HG02588 (cell line): ENCODE data around the gene KCNQ1.

Experiments used
- ATAC-seq: cut with Tn5 transposase; IDR thresholded peaks from one replicate; pipeline ENCODE4 v1.9.1; 2021; ENCODE audit warnings: mild to moderate bottlenecking, moderate library complexity; ENCODE audit not compliant: unreplicated experiment

Gene KCNQ1

GRCh38 chr11:2507945-2508749, 63.3 kb downstream of the KCNQ1 start:
- no peak for ATAC-seq

- no peak for ATAC-seq
Observed at GRCh38 chr11:2508793-2509192, 64.0 kb downstream of the KCNQ1 start.

DNA sequence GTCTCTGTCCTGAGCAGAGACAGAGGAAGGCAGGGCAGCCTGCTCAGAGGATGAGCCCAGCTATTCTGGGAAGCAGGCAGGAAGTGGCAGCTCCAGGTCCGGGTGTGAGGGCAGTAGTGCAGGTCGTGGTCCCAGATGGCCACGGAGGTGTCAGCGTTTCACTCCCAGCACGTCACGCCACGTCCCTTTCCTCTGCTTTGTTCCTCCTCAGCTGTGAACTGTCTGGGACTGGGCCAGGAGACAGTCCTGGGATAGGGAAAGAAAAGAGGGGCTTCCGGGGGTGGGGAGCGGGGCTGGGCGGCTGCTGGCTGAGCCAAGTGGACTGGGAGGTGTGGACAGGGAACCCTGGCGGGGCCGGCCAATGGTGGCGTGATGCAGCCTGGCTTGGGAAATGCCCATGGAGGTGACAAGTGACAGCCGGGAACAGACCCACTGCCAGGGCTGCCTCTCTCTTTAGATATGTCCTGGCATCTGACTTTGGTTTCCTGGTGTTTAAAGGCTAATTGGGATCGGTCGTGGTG, 64.7 kb downstream of the KCNQ1 start:
- ATAC-seq, result no peak

- no peak for ATAC-seq
Observed at GRCh38 chr11:2510626-2511402, 66.0 kb downstream of the KCNQ1 start.

GRCh38 chr11:2511421-2512369, 66.9 kb downstream of the KCNQ1 start:
- no peak for ATAC-seq

GRCh38 chr11:2512431-2513407, 67.9 kb downstream of the KCNQ1 start:
- ATAC-seq, result no peak

DNA sequence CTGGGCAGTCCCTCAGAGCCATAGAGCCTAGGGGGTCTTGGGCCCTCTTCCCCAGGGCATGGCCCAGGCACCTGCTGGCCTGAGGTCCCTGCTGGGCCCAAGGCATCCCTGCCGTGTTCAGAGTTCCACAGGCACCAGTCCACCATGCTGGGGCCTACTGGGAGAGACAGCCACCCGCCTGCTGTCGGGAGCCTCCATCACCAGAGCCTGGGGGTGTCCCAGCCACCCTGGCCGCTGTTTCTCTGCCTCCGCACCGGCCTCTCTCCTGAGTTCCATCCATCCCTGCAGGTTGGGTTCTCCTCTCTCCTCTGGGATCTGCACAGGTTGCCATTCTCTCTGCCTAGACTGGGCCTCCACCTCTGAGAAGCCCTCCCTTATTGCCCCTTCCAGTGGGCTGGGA, 68.6 kb downstream of the KCNQ1 start:
- ATAC-seq, result no peak

- ATAC-seq, result no peak
Observed at GRCh38 chr11:2515401-2516275, 70.8 kb downstream of the KCNQ1 start.

GRCh38 chr11:2516276-2517015, 71.6 kb downstream of the KCNQ1 start:
- ATAC-seq, result no peak

DNA sequence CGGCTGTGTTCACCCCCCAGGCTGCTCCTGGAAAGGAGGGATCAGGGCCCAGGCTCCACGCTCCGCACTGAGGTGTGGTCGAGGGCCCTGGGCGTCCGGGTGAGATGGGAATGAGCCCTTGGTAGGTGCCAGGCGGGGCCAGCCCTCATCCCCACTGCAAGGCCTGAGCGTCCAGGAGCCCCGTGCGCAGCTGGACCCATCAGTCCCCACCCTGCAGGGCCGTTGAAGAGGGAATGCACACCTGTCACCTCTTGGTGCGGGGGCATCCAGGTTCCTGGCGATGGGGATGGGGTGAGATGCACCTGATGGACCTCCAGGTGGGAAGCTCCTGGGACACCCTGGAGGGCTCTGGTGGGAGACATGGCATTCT, 72.2 kb downstream of the KCNQ1 start:
- ATAC-seq, result no peak

DNA sequence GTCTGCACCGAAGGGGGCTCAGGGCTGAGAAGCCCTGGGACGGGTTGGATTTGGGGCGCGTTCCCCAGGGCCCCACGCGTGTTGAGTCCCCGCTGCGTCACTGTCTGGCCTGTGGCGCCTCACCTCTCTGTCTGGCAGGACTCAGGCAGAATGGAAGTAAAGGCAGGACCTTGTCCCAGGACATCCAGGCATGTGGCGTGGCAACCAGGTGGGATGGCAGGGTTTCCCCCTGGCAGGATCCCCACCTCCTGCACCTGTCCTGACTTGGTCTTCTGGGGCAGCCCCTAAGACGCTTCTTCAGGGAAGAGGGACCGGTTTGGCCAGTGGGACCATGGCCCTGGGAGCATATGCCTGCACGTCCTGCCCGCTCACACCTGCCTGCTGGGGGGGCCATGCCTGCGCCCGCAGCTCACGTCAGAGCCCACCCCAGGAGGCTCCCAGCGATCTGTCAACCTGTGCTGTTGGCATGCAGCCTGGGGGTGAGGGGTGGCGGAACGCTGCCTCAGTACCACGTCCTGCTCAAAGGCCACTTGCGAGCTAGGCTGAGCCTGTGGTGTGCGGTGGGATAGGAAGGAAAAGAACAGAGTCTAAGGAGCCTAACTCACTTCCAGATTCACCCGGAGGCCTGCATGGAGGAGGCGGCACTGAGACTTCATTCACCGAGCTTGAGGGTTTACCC, 72.7 kb downstream of the KCNQ1 start:
- no peak for ATAC-seq

GRCh38 chr11:2518111-2518982, 73.5 kb downstream of the KCNQ1 start:
- no peak for ATAC-seq

DNA sequence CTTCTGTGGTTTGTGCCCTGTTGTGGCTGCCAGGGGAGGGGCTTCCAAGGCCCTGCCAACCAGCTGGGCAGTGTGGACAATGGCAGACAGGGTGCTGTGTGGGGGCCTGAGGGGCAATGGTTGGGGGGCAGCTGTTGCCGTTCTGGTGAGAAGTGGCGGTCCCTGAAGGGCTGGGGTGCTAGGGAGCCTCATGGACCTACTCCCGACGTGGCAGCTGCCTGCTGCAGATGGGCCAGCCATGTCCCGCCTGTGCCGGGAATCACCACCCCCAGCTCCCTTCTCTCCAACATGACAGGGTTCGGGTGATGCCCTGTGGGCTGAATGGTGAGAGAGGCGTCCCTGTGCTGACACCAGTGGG, 74.2 kb downstream of the KCNQ1 start:
- ATAC-seq, result no peak

- ATAC-seq, result no peak
Observed at GRCh38 chr11:2519517-2519861, 74.7 kb downstream of the KCNQ1 start.

GRCh38 chr11:2519862-2520735, 75.3 kb downstream of the KCNQ1 start:
- ATAC-seq, result no peak

GRCh38 chr11:2520736-2521035, 75.9 kb downstream of the KCNQ1 start:
- no peak for ATAC-seq
